GM21423 (cell line): ENCODE results near the gene SCN10A.

ENCODE experiments used
- ATAC-seq: cut with Tn5 transposase; IDR thresholded peaks from one replicate; pipeline ENCODE4 v1.9.1; 2021; ENCODE audit warnings: mild to moderate bottlenecking, moderate library complexity; ENCODE audit not compliant: unreplicated experiment

SCN10A gene

DNA sequence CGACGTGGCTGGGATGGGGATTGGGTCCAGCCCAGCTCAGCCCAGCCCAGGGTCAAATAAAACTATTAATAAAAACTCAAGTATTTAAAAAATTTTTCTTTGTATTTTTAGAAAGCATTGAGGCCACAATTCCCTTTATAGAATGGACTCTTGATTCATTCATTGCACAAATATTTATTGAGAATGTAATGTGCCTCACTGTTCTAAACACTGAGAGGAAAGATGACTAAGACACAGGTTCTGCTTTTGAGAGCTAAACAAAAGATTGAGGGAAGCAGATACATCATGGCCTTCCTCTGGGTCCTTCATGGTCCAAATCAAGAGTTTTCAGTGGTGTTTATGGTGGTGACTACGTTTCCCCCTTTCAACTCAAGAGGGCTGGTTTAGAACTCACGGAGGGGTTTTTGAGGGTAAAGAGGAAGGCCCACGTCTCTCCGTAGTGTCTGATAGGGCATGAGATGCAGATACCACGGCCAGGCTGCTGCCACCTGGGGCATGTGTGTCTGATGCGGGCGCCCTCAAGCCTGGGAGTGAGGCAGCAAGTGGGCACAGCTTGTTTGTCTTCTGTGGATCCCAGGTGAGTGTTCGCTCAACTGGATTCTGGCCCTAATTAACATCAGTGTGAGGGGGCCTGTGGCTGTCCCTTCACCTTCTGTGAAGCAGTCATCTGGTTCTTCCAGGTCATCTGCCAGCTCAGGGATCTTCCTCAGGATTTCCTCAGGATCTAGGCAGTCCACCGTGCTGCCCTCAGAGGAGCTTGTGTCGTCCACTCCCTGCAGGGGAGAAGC lies 93.0 kb downstream of the SCN10A start:
- ATAC-seq: no peak

DNA sequence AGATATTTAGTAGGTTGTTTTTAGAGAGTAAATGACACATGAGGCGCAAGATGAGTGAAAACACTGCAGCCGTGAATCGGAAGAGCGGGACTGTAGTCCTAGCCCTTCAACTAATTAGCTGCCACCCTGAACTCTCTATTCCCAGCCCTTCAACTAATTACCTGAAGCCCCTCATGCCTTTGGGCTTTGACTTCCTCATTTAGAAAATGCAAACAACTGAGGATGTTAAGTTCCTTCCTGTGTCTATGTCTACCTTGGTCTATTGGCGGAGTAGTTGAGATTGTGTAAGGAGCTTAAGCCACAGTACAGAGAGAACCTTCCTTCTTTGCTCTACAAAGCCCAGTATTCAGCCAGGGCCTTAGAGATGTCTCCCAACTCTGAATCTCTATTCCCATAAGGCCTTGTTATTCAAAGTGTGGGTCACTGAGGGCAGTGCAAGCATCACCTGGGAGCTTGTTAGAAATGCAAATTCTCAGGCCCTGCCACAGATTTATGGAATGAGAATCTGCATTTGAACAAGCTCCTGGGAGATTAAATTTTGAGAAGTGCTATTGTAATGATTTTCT lies 94.7 kb downstream of the SCN10A start:
- ATAC-seq: no peak

DNA sequence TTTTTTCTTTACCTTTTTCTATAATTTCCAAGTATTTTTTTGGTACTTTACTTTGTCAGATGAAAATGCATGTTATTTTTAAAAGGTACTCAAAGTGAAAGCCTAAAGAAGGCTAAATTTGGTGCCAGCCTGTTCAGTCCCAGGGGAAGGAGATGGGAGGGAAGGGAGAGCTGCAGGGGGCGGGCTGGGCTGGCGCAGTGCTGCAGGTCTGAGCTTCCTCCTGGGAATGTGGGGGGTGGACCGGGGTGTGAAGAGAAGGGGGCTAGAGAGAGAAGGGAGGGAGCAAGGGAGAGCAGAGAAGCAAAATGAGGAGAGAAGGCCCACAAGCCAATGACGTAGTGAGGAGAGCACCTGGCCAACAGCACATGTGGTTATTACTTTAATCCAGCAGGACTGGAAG lies 95.6 kb downstream of the SCN10A start:
- ATAC-seq: no peak

DNA sequence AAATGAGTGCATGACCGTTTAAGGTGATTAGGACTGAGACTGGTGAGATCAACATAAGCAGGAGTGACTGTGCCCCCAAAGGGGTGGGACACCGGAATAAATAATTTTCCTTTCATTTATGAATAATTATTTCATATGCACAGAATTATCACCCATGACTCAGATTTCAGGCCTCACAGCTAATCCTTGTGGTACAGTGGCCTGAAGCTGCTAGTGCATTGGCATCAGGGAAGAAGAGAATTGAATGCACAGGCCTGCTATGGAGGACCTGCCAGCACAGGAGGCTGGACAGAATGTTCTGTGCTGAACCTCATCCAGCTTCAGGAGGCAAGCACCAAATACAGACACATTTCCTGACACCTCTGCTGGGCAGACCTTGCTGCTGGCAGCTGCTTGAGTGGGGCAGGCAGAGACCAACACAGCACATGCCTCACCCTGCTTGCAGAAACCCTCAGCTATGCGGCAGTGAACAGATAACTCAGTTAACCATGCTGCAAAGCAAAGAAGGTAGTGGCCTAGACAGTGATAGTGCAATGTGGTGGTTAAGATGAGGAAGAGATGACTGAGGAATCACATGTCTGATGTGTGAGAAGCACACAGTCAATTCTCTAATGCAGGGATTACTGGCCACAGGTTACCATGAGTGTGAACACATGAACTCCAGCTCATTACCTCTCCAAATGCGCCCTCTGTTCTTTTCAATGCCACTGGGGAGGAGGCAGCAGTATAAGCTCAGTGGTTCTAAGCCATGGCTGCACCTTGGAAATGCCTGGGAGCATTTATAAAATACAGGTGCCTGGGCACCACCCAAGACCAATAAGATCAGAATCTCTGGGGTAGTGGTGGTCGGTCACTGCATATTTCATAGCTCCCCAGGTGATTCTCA lies 98.4 kb downstream of the SCN10A start:
- ATAC-seq: no peak

DNA sequence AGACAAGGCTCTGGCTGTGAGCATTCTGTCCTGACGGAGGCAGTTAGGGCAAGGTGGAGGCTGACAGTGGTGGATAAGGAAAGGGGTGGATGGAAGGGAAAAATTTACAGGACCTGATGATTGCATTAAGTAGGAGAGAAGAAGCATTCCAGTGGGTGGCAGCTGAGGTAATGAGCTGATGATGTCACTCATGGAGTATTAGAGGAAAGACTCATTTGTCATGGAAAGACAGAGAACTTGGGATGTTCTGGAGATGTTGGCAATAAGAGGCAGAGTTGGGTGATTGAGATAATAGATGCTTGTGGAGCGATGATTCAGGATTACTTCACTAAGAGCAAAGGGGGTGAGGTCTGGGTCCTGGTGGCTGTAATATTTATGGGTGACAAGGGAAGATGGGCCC lies 102.9 kb downstream of the SCN10A start:
- no peak for ATAC-seq

DNA sequence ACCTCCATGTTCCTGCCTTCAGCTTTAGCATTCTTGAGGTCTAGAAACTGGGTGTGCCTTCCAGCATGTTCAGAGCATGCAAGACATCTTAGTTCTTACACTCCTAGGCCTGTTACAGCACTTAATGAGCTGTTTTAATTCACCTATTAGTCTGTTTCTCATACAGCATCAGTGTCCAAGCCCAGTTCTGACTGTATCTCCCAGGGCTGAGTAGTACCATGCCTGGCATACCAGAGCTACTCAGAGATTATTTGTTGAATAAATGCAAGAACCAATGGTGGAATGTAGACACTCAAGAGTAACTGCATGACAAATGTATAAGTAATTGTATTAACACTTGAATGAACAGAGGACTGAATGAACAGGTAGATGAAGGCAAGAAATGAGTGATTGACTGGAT lies 104.7 kb downstream of the SCN10A start:
- no peak for ATAC-seq

DNA sequence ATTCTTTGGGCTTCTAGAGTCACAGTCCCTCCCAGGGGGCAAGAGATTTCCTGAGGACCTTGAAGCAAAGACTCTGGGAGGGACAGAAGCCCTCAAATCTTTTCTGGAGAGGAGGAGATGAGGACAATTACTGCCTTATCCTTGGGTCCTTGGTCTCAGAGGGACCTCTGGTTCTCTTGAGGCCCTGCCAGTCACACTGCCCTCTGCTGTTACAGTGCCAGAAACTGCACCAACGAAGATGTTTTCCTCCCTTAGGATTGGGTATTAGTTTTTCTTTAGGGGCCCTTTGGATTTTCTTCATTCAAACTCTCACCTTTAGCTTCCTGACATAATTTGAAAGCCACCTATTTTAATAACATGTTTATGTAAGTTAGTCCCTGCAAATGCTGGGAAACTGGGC lies 108.3 kb downstream of the SCN10A start:
- no peak for ATAC-seq

DNA sequence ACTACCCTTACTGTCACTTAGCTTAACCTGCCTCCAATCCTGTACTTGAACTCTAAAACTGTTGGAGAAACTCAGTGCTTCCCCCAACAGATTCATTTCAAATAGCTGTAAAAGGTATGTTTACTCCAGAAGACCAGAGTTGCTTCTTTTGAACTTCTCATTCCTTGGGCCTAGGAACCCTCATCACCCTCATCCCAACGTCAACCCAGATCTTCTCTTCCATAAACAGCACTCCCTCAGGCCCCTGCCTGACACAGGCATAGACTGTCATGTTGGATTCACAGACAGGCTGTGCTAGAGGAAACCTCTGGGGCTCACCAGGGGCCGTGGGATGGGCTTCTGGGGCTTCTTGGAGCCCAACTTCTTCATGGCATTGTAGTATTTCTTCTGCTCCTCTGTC lies 109.1 kb downstream of the SCN10A start:
- ATAC-seq: no peak

DNA sequence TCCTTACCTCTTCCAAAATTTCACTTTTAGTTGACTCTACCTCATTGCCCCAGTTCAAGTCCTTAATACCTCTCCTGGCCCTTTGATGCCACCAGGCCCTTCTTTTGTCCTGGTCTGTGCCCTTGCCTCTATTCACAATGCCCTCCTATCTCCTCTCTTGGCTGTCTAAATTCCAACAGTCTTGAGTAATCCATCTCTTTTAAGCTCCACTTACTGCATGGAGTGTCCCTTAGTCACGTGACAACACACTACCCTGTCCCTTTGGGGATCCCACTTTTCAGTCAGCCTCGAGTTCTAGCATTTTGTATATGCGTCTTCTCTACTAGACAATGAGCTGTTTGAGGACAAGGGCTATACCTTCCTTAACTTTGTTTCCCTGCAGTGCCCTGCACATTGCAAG lies 113.8 kb downstream of the SCN10A start:
- ATAC-seq: no peak

DNA sequence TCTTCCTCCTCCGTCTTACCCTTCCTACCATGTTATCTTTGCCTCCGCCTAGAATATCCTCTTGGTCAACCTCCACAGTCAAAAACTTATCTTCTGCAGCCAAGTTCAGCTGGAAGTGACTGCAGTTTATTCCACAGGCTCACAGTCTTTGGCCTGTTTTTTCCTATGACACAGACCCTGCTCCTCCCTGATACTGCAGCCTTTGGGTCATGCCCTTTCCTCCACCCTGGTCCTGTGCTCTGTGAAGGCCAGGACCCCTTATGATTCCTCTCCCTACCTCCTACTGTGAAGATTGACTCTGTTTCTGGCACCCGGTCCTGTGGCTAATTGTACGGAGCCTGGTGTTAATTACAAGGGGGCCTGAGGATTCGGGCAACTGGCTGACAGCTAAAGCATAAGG lies 117.3 kb downstream of the SCN10A start:
- ATAC-seq: no peak

DNA sequence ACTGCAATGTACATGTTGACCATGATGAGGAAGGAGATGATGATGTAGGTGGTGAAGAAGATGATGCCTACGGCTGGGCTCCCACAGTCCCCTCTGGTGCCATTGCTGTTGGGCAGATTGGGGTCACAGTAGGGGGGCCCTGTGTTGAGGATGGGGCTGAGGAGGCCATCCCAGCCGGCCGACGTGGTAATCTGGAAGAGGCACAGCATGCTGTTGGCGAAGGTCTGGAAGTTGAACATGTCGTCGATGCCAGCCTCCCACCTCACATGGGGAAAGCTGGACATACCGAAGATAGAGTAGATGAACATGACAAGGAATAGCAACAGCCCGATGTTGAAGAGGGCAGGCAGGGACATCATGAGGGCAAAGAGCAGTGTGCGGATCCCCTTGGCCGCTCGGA lies 118.0 kb downstream of the SCN10A start:
- no peak for ATAC-seq

DNA sequence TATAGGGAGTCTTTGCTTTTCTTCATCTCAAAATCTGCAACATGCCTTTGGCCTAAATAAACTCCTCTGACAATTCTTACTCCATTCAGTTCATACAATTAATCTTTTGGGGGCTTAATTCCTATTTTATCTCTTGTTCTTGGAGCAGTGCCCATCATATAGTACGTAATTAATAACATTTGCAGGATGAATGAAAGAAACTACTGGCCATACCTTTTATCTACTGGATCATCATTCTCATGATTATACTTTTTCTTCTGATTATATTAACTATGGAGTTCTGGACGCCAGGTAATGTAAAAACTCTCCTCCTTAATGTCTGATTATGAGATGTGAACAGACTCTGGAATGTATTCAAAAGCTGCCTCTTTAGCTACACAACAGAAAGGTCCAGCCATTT lies 120.0 kb downstream of the SCN10A start:
- no peak for ATAC-seq

DNA sequence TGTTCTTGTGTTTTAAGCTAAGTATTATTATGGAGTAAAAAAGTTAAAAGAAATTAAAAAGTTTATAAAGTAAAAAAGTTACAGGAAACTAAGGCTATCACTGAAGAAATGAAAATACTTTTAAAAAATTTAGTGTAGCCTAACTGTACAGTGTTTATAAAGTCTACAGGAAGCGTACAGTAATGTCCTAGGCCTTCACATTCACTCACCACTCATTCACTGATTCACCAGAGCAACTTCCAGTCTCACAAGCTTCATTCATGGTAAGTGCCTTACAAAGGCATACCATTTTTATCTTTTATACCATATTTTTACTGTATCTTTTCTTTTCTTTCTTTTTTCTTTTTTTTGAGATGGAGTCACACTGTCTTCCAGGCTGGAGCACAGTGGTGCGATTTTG lies 125.8 kb downstream of the SCN10A start:
- ATAC-seq: no peak

DNA sequence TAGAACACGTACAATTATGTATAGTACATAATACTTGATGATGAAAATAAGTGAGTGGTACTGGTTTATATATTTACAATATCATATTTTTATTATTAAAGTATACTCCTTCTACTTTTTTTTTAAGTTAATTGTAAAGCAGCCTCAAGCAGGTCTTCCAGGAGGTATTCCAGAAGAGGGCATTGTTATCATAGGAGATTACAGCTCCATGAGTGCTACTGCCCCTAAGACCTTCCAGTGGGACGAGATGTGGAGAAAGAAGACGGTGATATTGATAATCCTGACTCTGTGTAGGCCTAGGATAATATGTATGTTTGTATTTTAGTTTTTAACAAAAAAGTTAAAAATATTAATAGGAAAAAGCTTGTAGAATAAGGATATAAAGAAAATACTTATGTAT lies 126.2 kb downstream of the SCN10A start:
- ATAC-seq: no peak

DNA sequence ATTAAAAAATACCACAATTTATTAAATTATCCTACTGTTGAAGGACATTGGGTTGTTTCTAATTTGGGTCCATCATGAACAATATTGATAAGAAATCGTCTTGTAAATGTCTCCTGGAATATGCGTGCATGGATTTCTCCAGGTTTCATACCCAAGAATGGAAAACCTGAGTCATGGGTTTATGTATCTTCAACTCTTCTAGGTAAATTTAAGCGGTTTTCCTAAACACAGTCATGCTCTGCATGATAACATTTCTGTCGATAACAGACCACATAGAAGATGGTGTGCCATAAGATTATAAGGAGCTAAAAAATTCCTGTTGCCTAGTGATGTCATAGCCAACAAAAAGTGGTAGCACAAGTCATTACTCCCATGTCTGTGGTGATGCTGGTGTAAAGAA lies 126.7 kb downstream of the SCN10A start:
- no peak for ATAC-seq

DNA sequence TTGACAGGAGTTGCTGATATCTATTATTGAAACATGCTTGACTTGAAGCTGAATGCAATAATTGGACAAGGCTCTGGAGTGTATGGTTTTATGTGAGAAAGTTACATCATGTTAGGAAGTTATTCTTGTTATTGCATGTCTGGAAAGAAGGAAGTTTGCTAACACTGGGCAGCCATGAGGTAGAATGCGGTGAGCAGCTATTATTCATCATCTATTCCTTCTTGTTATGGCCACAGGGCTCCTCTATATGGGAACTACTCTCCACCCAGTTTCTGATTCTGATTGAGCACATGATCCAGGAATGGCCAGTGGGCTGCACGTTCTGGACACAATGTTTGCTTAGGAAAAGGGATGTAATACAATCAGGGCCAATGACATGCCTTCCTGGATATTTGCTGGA lies 128.7 kb downstream of the SCN10A start:
- ATAC-seq: no peak

DNA sequence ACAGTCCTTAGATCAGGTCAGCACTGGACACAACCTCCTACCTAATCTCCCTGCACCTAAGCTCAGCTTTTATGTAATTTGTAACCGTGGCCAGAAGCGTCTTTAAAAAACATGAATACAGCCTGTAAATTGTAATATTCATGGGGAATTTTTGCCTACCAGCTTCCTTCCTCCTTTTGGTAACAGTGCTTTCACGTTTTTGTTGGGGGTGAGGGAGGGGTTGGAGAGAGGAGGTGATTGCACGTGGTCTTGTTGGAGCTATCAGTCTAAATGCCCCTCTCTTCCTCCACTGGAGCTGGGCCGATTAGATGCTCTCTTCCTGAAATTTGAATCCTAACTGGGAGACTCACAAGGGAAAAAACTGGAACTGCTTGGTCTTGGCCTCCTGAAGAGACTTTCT lies 131.5 kb downstream of the SCN10A start:
- ATAC-seq: no peak

DNA sequence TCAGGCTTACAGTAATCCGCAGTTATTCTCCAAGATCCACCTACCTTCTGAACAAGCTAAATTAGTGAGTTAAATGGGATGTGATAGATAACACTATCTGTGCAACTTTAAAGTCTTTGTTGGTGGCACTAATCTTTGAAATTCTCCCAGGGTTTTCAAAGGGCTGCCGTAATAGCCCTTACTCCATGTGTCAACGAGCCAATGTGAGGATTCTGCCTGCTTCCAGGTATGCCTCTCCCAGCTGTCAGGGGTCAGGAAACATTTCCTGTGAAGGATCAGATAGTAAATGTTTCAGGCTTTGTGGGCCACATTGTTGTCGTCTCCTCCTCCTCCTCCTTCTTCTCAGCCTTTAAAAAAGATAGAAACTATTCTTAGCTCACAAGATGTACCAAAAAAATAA lies 146.3 kb downstream of the SCN10A start:
- no peak for ATAC-seq

DNA sequence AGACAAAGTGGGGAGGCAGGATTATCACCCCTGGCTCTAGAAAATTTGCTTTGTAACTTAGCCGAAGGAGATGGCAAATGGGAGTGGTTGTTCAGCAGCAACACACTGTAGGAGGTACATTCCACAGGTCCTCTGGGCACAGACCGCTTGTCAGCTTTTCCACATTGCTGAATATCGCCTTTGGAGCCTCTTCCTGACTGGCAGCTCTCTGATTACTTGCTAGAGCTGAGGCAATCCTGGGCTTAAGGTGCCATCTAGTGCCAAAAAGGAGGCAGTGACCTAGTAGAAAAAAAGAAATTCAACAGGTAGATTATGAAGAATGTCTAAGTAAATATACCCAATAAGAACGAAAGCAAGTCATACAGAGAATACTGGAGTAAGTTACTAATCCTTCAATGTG lies 153.5 kb downstream of the SCN10A start:
- no peak for ATAC-seq

DNA sequence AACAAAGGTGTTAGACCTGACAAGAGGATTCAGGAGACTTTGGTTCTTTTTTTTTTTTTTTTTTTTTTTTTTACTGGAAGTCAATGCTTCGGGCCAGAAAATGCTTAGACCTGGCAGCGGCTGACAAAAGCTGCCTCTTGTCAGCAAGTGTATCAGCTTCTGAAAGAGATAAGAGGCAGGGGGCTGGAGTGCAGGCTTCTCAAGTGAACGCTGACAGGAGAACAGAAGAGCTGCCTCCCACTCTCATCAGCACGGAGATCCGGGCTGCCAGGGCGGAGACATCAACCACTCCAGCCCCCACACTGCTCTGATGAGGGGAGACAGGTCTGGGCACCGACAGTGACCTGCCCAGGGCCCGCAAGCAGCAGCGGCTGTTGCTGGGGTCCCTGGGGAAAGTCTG lies 157.2 kb downstream of the SCN10A start:
- ATAC-seq: no peak

DNA sequence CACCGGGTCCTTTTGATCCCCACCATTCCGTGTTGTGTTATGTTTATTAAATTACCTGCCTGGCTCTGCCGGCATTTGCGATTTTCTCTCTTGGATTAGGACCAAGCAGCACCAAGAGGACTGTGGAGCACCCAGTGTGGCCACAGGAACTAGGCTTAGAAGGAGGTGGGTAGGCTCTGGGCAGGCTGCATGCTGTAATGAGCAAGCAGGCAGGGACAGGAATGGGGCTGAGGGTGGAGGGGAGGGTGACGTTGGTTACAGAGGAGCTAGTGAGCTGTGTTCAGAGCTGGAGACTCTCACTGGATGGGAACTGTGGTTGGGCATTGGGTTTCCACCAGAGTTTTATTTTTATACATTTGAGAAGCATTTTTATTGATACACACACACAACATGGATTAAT lies 158.6 kb downstream of the SCN10A start:
- ATAC-seq: no peak

DNA sequence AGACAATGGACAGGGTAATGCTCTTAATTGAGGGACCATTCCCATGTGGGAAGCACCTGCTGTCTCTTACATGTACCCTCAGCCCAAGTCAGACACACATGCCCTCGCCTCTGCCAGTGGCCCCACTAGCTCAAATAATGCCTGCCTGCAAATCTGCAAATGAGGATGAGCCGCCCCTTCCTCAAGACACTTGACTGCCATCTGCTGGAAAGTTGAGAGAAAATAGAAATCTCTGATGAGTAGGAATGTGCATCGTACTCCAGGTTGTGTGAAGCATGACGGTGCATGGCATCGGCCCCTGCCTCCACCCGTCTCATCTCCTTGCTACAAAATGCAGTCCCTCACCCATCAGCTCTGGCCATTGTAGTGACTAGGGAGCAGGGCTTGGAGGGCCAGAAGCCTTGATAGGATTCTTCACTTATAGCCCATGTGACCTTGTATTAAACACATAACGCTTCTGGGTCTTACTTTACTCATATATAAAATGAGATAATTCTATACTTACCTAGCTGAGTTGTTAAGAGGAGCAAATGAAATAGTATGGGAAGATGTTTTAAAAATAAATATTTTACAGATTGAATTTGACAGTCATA lies 160.2 kb downstream of the SCN10A start:
- no peak for ATAC-seq
